Nephron progenitor cell (in vitro differentiated cells): ENCODE data around the gene SORBS1.

Experiments
- DNase-seq: peaks from one replicate; pipeline ENCODE4 v3.0.0; 2021
- H3K27ac Mint-ChIP-seq: 2 replicates; pipeline ENCODE4 v1.8.0; 2021; ENCODE audit warnings: mild to moderate bottlenecking, moderate library complexity, mixed read lengths
- H3K27me3 Mint-ChIP-seq: 2 replicates; pipeline ENCODE4 v1.8.0; 2021; ENCODE audit warnings: mild to moderate bottlenecking, low read depth, mixed read lengths; ENCODE audit not compliant: poor library complexity
- H3K36me3 Mint-ChIP-seq: 2 replicates; pipeline ENCODE4 v1.8.0; 2021; ENCODE audit warnings: low read depth, mixed read lengths
- H3K4me1 Mint-ChIP-seq: 2 replicates; pipeline ENCODE4 v1.8.0; 2021; ENCODE audit warnings: mixed read lengths
- H3K4me3 Mint-ChIP-seq: 2 replicates; pipeline ENCODE4 v1.8.0; 2021; ENCODE audit warnings: mild to moderate bottlenecking, moderate library complexity, mixed read lengths
- H3K9me3 Mint-ChIP-seq: 2 replicates; pipeline ENCODE4 v1.8.0; 2021; ENCODE audit warnings: mild to moderate bottlenecking, moderate library complexity, mixed read lengths
- TF ChIP-seq, protein P1 (sequence below): fragments of 200-600 bp; sonication (generic); IDR thresholded peaks from 2 replicates; pipeline ENCODE4 v1.5.0; 2021; ENCODE audit warnings: antibody characterized with exemption

SORBS1 gene

DNA sequence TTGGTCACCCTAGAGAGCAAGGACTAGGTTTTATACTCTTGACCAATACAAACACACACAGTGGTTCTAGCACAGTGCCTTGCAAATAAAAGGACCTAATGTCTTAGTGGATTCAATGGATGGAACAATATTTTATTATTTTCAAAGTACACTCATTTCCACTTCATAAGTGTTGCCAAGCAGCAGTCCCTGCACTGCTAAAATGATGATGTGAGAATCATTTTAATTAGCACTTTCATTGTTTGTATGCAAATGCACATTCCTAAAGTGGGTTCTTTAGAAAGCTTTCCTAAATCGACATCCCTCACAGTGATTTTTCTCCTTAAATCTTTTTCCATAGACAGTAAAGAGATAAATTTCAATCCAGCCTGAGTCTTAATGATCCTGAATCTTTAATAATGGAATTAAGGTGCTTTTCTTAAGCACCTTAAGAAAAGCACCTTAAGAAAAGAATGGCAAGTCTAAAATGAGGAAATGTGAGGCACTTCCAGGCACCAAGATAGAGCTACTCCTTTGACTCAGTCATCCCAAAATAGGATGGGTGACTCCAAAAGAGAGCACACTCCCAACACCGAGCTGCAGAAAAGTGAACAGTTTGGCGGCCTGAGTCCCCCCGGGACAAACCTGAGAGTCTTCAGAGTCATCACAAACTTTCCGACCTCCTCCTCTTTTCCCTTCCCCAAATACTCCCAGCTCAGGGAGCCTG is 84.5 kb downstream of the SORBS1 start:
- TF ChIP-seq, protein P1, sequence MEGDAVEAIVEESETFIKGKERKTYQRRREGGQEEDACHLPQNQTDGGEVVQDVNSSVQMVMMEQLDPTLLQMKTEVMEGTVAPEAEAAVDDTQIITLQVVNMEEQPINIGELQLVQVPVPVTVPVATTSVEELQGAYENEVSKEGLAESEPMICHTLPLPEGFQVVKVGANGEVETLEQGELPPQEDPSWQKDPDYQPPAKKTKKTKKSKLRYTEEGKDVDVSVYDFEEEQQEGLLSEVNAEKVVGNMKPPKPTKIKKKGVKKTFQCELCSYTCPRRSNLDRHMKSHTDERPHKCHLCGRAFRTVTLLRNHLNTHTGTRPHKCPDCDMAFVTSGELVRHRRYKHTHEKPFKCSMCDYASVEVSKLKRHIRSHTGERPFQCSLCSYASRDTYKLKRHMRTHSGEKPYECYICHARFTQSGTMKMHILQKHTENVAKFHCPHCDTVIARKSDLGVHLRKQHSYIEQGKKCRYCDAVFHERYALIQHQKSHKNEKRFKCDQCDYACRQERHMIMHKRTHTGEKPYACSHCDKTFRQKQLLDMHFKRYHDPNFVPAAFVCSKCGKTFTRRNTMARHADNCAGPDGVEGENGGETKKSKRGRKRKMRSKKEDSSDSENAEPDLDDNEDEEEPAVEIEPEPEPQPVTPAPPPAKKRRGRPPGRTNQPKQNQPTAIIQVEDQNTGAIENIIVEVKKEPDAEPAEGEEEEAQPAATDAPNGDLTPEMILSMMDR = no peak
- H3K4me1 Mint-ChIP-seq = peaks cover 88% of the 10 kb centered on the region
- no peaks in the 10 kb centered on the region for H3K9me3 Mint-ChIP-seq
- no peak overlapping the region for H3K27ac Mint-ChIP-seq
- no peak overlapping the region for H3K4me3 Mint-ChIP-seq
- no peaks in the 10 kb centered on the region for H3K36me3 Mint-ChIP-seq
- no peaks in the 10 kb centered on the region for H3K27me3 Mint-ChIP-seq
- DNase-seq = no peak

DNA sequence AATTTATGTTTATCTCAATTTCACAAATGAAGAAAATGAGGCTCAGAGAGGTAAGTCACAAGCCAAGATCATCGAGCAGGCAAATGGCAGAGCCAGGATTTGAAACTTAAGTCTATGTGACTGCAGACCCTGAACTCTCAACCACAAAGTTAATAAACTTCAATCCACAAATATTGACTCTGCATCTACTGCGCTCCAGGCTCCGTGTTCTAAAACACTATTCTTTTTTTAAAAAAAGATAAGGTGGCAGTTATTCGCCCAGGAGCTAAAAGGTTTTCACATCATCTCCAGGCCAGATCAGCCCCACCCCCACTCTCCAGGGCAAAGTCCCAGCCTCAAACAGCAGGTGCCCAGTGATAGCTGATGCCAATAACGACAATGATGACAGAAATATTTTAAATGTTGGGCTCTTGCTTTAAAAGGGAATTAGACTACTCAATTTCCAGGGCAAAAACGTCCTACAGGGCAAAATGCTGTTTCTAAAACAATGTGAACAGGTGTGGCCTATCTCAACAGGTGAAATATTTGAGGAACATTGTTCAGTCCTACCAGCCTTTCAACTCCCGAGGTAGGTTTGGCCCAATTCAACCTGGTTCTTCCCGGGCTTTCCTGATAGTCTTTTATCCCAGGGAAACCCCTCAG is 85.2 kb downstream of the SORBS1 start:
- no peak for DNase-seq
- H3K27ac Mint-ChIP-seq = no peak overlapping the region
- no peak overlapping the region for H3K4me3 Mint-ChIP-seq
- peaks cover 88% of the 10 kb centered on the region for H3K4me1 Mint-ChIP-seq
- H3K27me3 Mint-ChIP-seq = no peaks in the 10 kb centered on the region
- H3K9me3 Mint-ChIP-seq = no peaks in the 10 kb centered on the region
- H3K36me3 Mint-ChIP-seq = no peaks in the 10 kb centered on the region
- TF ChIP-seq, protein P1 = no peak

DNA sequence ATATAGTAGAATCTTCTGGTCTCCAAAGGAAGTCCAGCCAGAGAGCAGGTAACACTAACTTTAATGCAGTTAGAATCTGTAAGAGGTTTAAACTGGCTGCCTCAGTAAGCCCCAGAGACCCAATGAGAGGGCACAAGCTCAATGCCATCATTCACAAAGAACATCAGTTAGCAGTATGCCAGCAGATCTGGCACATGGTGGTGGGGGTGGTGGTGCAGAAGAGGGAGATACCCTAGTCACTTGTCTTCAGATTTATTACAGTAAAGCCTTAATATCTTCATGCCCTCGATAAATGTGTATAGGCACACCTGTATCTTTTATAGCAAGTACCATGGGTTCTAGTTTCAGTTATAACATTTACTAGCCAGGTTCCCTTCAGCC is 86.2 kb downstream of the SORBS1 start:
- Mint-ChIP-seq H3K36me3 (no peaks in the 10 kb centered on the region), H3K27ac (no peak overlapping the region)

DNA sequence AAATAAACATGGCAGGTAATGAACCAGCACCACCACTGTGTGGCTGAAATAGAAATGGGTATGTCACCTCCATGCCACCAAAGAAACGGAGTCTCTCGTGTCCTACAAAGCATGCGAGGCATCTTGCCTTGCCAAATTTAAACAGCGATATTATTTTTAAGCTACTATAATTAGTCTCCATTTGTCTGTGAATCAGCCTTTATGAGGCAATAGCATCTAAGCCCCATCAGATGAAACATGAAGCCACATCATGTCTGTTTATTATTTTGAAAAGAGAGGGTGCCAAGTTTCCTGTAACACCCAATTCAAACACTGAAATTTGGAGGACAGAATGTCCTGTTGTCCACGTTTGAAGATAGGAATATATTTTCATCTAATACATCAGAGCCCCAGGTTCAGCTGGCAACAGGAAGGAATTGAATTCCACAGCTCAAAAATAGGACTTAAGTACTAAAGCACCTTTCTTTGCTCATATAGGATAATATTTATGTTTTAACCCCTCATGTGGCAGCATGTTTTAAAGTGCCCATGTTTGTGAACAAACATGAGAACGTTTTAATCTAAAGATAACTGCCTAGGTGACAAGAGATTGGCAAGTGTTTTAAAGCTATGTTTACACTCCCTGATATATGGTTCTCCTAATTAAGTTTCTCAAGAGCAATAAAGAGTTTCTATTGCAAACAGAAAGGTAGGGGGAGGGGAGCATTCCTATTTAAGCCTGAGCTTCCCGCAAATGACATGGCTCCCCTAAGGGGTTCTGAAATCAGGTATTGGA is 86.8 kb downstream of the SORBS1 start:
- H3K27ac Mint-ChIP-seq = no peak overlapping the region
- no peak overlapping the region for H3K4me3 Mint-ChIP-seq
- no peak for DNase-seq
- TF ChIP-seq, protein P1 = no peak
- H3K9me3 Mint-ChIP-seq = no peaks in the 10 kb centered on the region
- H3K27me3 Mint-ChIP-seq = no peaks in the 10 kb centered on the region
- no peaks in the 10 kb centered on the region for H3K36me3 Mint-ChIP-seq
- H3K4me1 Mint-ChIP-seq = peaks cover 86% of the 10 kb centered on the region

More for the DNA sequence above, 86.2 kb downstream of the SORBS1 start:
- Mint-ChIP-seq H3K27me3 (no peaks in the 10 kb centered on the region), H3K4me3 (no peak overlapping the region), H3K4me1 (peaks cover 86% of the 10 kb centered on the region), H3K9me3 (no peaks in the 10 kb centered on the region)
- TF ChIP-seq, protein P1 = no peak
- DNase-seq = no peak

DNA sequence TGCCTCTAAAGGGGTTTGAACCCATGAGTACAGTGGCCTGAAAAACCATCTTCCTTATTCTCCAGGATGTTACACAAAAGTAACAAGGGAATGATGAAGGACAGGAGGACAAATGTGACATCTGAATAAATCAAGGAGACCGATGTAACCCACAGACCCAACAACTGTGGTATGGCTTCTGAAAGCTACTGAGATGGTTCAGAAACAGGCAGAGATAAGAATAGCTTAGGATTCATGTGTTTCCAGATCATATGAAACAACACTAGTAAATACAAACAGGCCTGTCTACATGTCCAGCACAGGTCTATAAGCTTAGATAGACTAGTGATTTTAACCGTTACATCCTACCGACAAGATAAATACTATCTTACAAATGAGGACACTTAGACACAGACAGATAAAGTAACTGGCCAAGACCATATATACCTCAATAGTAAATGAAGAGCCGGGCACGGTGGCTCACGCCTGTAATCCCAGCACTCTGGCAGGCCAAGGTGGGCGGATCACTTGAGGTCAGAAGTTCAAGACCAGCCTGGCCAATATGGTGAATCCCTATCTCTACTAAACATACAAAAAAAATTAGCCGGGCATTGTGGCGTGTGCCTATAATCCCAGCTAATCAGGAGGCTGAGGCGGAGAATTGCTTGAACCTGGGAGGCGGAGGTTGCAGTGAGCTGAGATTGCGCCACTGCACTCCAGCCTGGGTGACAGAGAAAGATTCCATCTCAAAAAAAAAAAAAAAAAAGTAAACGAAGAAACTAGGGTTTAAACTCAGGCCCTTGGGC is 88.7 kb downstream of the SORBS1 start:
- Mint-ChIP-seq H3K4me1 (peaks cover 86% of the 10 kb centered on the region), H3K9me3 (no peaks in the 10 kb centered on the region), H3K36me3 (no peaks in the 10 kb centered on the region), H3K27me3 (no peaks in the 10 kb centered on the region), H3K4me3 (no peak overlapping the region), H3K27ac (no peak overlapping the region)
- DNase-seq = no peak
- TF ChIP-seq, protein P1 = no peak
